ENCODE results near the gene MAEA. TPM values are rescaled to one million over a fixed set of nuclear protein-coding genes. Genes with fewer than 3 reads are reported as not detected.

Gene MAEA
- polyA plus RNA-seq, 2 donors: 43.3 to 54.3 TPM

GRCh38 chr4:1297456-1298325 is 8.0 kb downstream of the MAEA start:
- H3K9me3 ChIP-seq (ENCODE audit: control insufficient read depth in 2 of 2, insufficient read depth in 1 of 2, low read depth in 1 of 2, low read length in 1 of 2): no peaks in the 10 kb centered on the region
- H3K4me3 ChIP-seq (ENCODE audit: low read depth in 1 of 2, low read length in 2 of 2): no peak overlapping the region
- H3K27ac ChIP-seq (ENCODE audit: low read depth in 2 of 2, low read length in 1 of 2): no peak overlapping the region
- peaks cover 3 to 33% of the 10 kb centered on the region in 2 donors for H3K36me3 ChIP-seq (ENCODE audit: control insufficient read depth in 2 of 2, insufficient read depth in 2 of 2, low read length in 1 of 2)
- WGBS, 2 donors: 92% methylated on average over 32 of the region's 32 CpGs
- H3K27me3 ChIP-seq (ENCODE audit: control insufficient read depth in 1 of 2, insufficient read depth in 2 of 2, low read length in 2 of 2): no peaks in the 10 kb centered on the region
- H3K4me1 ChIP-seq (ENCODE audit: control insufficient read depth in 2 of 2, insufficient read depth in 2 of 2, low read length in 1 of 2): peaks cover 11 to 35% of the 10 kb centered on the region in 2 donors

GRCh38 chr4:1298461-1298860 is 8.8 kb downstream of the MAEA start:
- peaks cover 11 to 35% of the 10 kb centered on the region in 2 donors for H3K4me1 ChIP-seq (ENCODE audit: control insufficient read depth in 2 of 2, insufficient read depth in 2 of 2, low read length in 1 of 2)
- WGBS, 2 donors: 94 to 95% methylated on average over 7 of the region's 7 CpGs
- no peaks in the 10 kb centered on the region for H3K27me3 ChIP-seq (ENCODE audit: control insufficient read depth in 1 of 2, insufficient read depth in 2 of 2, low read length in 2 of 2)
- no peak overlapping the region for H3K27ac ChIP-seq (ENCODE audit: low read depth in 2 of 2, low read length in 1 of 2)
- H3K9me3 ChIP-seq (ENCODE audit: control insufficient read depth in 2 of 2, insufficient read depth in 1 of 2, low read depth in 1 of 2, low read length in 1 of 2): no peaks in the 10 kb centered on the region
- H3K36me3 ChIP-seq (ENCODE audit: control insufficient read depth in 2 of 2, insufficient read depth in 2 of 2, low read length in 1 of 2): peaks cover 3 to 33% of the 10 kb centered on the region in 2 donors
- H3K4me3 ChIP-seq (ENCODE audit: low read depth in 1 of 2, low read length in 2 of 2): no peak overlapping the region

DNA sequence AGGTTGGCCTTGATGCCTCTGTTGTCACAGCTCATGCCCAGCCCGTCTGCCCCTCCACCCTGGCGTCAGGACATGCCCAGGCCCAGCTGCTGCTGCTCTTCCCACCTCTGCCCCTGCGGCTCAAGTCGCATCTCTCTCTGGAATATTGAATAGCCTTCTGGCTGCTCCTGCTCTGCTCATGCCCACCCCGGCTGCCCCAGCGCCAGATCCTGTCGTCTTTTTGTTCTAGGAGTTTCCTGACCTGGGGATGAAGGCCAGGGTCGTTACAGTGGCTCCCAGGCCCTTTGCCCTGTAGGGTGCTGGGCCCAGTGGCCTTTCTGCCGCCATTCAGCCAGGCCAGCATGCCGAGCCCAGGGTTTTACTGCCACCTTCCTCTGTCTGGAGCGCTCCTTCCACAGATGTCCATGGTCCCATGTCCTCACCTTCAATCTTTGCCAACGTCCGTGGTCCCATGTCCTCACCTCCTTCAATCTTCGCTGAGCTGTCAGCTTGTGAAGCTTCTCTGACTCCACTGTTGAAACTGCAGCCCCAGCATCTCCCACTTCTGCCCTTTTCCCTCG is 9.7 kb downstream of the MAEA start:
- Histone ChIP-seq H3K36me3 (ENCODE audit: control insufficient read depth in 2 of 2, insufficient read depth in 2 of 2, low read length in 1 of 2) (peaks cover 3 to 32% of the 10 kb centered on the region in 2 donors), H3K4me3 (ENCODE audit: low read depth in 1 of 2, low read length in 2 of 2) (no peak overlapping the region), H3K27me3 (ENCODE audit: control insufficient read depth in 1 of 2, insufficient read depth in 2 of 2, low read length in 2 of 2) (no peaks in the 10 kb centered on the region), H3K27ac (ENCODE audit: low read depth in 2 of 2, low read length in 1 of 2) (no peak overlapping the region), H3K9me3 (ENCODE audit: control insufficient read depth in 2 of 2, insufficient read depth in 1 of 2, low read depth in 1 of 2, low read length in 1 of 2) (no peaks in the 10 kb centered on the region), H3K4me1 (ENCODE audit: control insufficient read depth in 2 of 2, insufficient read depth in 2 of 2, low read length in 1 of 2) (peaks cover 10 to 31% of the 10 kb centered on the region in 2 donors)
- whole genome bisulfite sequencing, 2 donors: 87% methylated on average over 15 of the region's 15 CpGs

DNA sequence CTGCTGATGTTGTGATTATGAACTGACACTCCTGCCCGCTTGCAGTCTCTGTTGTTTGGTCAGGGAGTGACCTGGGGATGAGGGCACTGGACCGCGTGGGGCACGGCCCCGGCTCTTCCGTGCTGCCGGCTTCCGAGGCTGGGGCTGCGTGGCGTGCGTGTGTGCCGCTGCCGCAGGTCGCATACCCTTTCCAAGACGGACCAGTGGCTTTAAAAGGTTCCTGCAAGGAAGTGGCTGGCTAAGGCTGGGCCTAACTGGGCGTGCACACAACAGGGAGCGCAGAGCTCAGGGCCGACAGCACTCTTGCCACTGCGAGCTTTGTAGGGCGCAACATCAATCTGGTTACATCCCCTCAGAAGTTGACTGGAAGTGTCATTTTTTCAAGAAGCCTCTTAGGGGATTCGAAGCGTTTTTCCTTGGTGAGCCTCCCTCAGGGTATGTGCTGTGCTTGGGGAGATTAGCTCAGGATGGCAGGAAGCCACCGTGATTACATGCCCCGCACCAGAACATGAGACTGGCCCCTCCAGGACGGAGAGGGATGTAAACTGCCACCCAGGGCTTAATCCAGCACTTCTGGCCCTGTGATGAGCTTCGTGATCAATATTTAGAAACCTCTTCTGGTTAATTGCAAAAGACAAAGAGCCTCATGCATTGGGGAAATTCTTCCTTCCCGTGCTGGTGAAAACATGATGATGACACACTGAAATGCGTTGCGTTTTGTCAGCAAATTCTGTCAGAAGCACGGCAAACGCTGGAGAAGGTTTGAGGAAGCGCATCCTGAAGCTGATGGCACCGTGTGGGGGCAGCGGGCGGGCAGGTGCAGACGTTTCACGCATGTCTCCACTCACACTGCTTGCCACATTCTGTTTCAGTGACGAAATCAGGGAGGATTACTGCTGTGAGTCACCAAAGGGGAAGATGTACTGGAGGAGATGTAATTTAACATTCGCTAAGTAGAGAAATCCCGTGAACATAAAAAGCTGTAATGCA is 11.1 kb downstream of the MAEA start:
- peak overlapping the region; percentile 32 to 85 for H3K27ac ChIP-seq (ENCODE audit: low read depth in 2 of 2, low read length in 1 of 2)
- H3K9me3 ChIP-seq (ENCODE audit: control insufficient read depth in 2 of 2, insufficient read depth in 1 of 2, low read depth in 1 of 2, low read length in 1 of 2): no peaks in the 10 kb centered on the region
- peaks cover 3 to 34% of the 10 kb centered on the region in 2 donors for H3K36me3 ChIP-seq (ENCODE audit: control insufficient read depth in 2 of 2, insufficient read depth in 2 of 2, low read length in 1 of 2)
- WGBS, 2 donors: 61 to 70% methylated on average over 40 of the region's 40 CpGs
- H3K4me1 ChIP-seq (ENCODE audit: control insufficient read depth in 2 of 2, insufficient read depth in 2 of 2, low read length in 1 of 2): peaks cover 6 to 27% of the 10 kb centered on the region in 2 donors
- no peak overlapping the region for H3K4me3 ChIP-seq (ENCODE audit: low read depth in 1 of 2, low read length in 2 of 2)
- no peaks in the 10 kb centered on the region for H3K27me3 ChIP-seq (ENCODE audit: control insufficient read depth in 1 of 2, insufficient read depth in 2 of 2, low read length in 2 of 2)

GRCh38 chr4:1302159-1302558 is 12.5 kb downstream of the MAEA start:
- Histone ChIP-seq H3K9me3 (ENCODE audit: control insufficient read depth in 2 of 2, insufficient read depth in 1 of 2, low read depth in 1 of 2, low read length in 1 of 2) (no peaks in the 10 kb centered on the region), H3K36me3 (ENCODE audit: control insufficient read depth in 2 of 2, insufficient read depth in 2 of 2, low read length in 1 of 2) (peaks cover 3 to 29% of the 10 kb centered on the region in 2 donors), H3K4me3 (ENCODE audit: low read depth in 1 of 2, low read length in 2 of 2) (no peak overlapping the region), H3K4me1 (ENCODE audit: control insufficient read depth in 2 of 2, insufficient read depth in 2 of 2, low read length in 1 of 2) (peaks cover 2 to 18% of the 10 kb centered on the region in 2 donors), H3K27ac (ENCODE audit: low read depth in 2 of 2, low read length in 1 of 2) (no peak overlapping the region), H3K27me3 (ENCODE audit: control insufficient read depth in 1 of 2, insufficient read depth in 2 of 2, low read length in 2 of 2) (no peaks in the 10 kb centered on the region)
- WGBS, 2 donors: 48 to 62% methylated on average over 4 of the region's 4 CpGs

GRCh38 chr4:1305261-1305711 is 15.6 kb downstream of the MAEA start:
- Histone ChIP-seq H3K4me1 (ENCODE audit: control insufficient read depth in 2 of 2, insufficient read depth in 2 of 2, low read length in 1 of 2) (peaks cover 11 to 24% of the 10 kb centered on the region in 2 donors), H3K36me3 (ENCODE audit: control insufficient read depth in 2 of 2, insufficient read depth in 2 of 2, low read length in 1 of 2) (peaks cover 0 to 12% of the 10 kb centered on the region in 2 donors), H3K9me3 (ENCODE audit: control insufficient read depth in 2 of 2, insufficient read depth in 1 of 2, low read depth in 1 of 2, low read length in 1 of 2) (no peaks in the 10 kb centered on the region), H3K4me3 (ENCODE audit: low read depth in 1 of 2, low read length in 2 of 2) (no peak overlapping the region), H3K27me3 (ENCODE audit: control insufficient read depth in 1 of 2, insufficient read depth in 2 of 2, low read length in 2 of 2) (no peaks in the 10 kb centered on the region), H3K27ac (ENCODE audit: low read depth in 2 of 2, low read length in 1 of 2) (peak overlapping the region; percentile 70 to 91)
- WGBS, 2 donors: 93 to 94% methylated on average over 13 of the region's 13 CpGs

- Histone ChIP-seq H3K9me3 (ENCODE audit: control insufficient read depth in 2 of 2, insufficient read depth in 1 of 2, low read depth in 1 of 2, low read length in 1 of 2) (no peaks in the 10 kb centered on the region), H3K36me3 (ENCODE audit: control insufficient read depth in 2 of 2, insufficient read depth in 2 of 2, low read length in 1 of 2) (peaks cover 0 to 11% of the 10 kb centered on the region in 2 donors), H3K4me1 (ENCODE audit: control insufficient read depth in 2 of 2, insufficient read depth in 2 of 2, low read length in 1 of 2) (peaks cover 11 to 24% of the 10 kb centered on the region in 2 donors), H3K4me3 (ENCODE audit: low read depth in 1 of 2, low read length in 2 of 2) (no peak overlapping the region), H3K27ac (ENCODE audit: low read depth in 2 of 2, low read length in 1 of 2) (peak overlapping the region; percentile 70 to 91), H3K27me3 (ENCODE audit: control insufficient read depth in 1 of 2, insufficient read depth in 2 of 2, low read length in 2 of 2) (no peaks in the 10 kb centered on the region)
- whole genome bisulfite sequencing, 2 donors: 66 to 69% methylated on average over 17 of the region's 17 CpGs
Measured at GRCh38 chr4:1305781-1306455, 16.2 kb downstream of the MAEA start.

GRCh38 chr4:1307951-1308735 is 18.5 kb downstream of the MAEA start:
- Histone ChIP-seq H3K27ac (ENCODE audit: low read depth in 2 of 2, low read length in 1 of 2) (no peak overlapping the region), H3K4me3 (ENCODE audit: low read depth in 1 of 2, low read length in 2 of 2) (no peak overlapping the region), H3K36me3 (ENCODE audit: control insufficient read depth in 2 of 2, insufficient read depth in 2 of 2, low read length in 1 of 2) (peaks cover 3 to 23% of the 10 kb centered on the region in 2 donors), H3K27me3 (ENCODE audit: control insufficient read depth in 1 of 2, insufficient read depth in 2 of 2, low read length in 2 of 2) (no peaks in the 10 kb centered on the region), H3K9me3 (ENCODE audit: control insufficient read depth in 2 of 2, insufficient read depth in 1 of 2, low read depth in 1 of 2, low read length in 1 of 2) (no peaks in the 10 kb centered on the region), H3K4me1 (ENCODE audit: control insufficient read depth in 2 of 2, insufficient read depth in 2 of 2, low read length in 1 of 2) (peaks cover 11 to 24% of the 10 kb centered on the region in 2 donors)
- 92 to 96% methylated on average over 34 of the region's 34 CpGs for WGBS, 2 donors

Data from esophagus (tissue), 2 donors.